K562 (cell line): Measurements from ENCODE around the gene TTC21A. TPM values are rescaled to one million over a fixed set of nuclear protein-coding genes. Genes with fewer than 3 reads are reported as not detected.

Experiments used
- ATAC-seq: fragments of 200-7000 bp; cut with Tn5 transposase; 3 replicates; pipeline ENCODE4 v1.9.1; 2020; ENCODE audit warnings: moderate library complexity
- BruUV-seq: library from RNA; stranded (reverse); fragments of 400-500 nt; replicated peaks from 2 replicates; lab custom pipeline; 2021; lab: Mats Ljungman, UMichigan
- CTCF ChIA-PET: fragments of 300-600 bp; formaldehyde crosslinking; extraction: SDS; loops from one replicate; lab custom pipeline; 2021; ENCODE audit warnings: low intra/inter-chr PET ratio; lab: Yijun Ruan, JAX
- POLR2A ChIA-PET: fragments of 300-600, 350-650 bp; sonication (Branson Sonifier 250); formaldehyde crosslinking; extraction: SDS; loops from one replicate; lab custom pipeline; 2021; ENCODE audit warnings: antibody characterized with exemption, inconsistent platforms; lab: Yijun Ruan, JAX
- DNase-seq, 4 experiments: peaks; one replicate each; pipeline versions ENCODE4 v3.0.0 to v3.0.0-alpha.2; 2011 to 2018; ENCODE audit warnings: low spot score in 3 of 4, mixed read lengths in 3 of 4; ENCODE audit errors: extremely low read depth in 1 of 4
- FAIRE-seq: peaks from 2 replicates; lab custom pipeline; 2011; peaks lifted over from hg19 to GRCh38; lab: Jason Lieb, UNC
- H2AFZ ChIP-seq: 2 replicates; pipeline ENCODE4 v1.6.0; 2011; ENCODE audit warnings: low read depth, low read length, control low read depth, inconsistent platforms
- H3K27ac ChIP-seq: fragments of 200-600 bp; 3 replicates; pipeline ENCODE4 v1.8.0; 2011; ENCODE audit warnings: low read depth, mild to moderate bottlenecking, control low read depth, inconsistent platforms, low read length, moderate library complexity, mixed read lengths; ENCODE audit errors: extremely low read depth
- H3K27me3 ChIP-seq, 2 experiments: fragments of 300-600 bp in 1 of 2; 2 replicates in 1 of 2; 3 replicates in 1 of 2; pipeline versions ENCODE4 v1.6.0 to v1.8.0; 2011; ENCODE audit warnings: inconsistent platforms in 2 of 2, low read length in 2 of 2, mild to moderate bottlenecking in 1 of 2, mixed read lengths in 1 of 2, moderate library complexity in 1 of 2; ENCODE audit not compliant: control insufficient read depth in 2 of 2, insufficient read depth in 2 of 2
- H3K36me3 ChIP-seq: fragments of 300-600 bp; 3 replicates; pipeline ENCODE4 v1.8.0; 2011; ENCODE audit warnings: mild to moderate bottlenecking, low read length, inconsistent platforms; ENCODE audit not compliant: control insufficient read depth, insufficient read depth
- H3K4me1 ChIP-seq, 2 experiments: fragments of 200-600 bp in 1 of 2; replicated peaks in 1 of 2; 2 replicates in 1 of 2; 3 replicates in 1 of 2; pipeline versions ENCODE4 v1.5.1 to v1.8.0; 2011; ENCODE audit warnings: inconsistent platforms in 2 of 2, low read length in 2 of 2, mild to moderate bottlenecking in 1 of 2, mixed read lengths in 1 of 2, moderate library complexity in 1 of 2; ENCODE audit not compliant: control insufficient read depth in 2 of 2, insufficient read depth in 2 of 2
- H3K4me2 ChIP-seq: 2 replicates; pipeline ENCODE4 v1.6.1; 2011; ENCODE audit warnings: low read length, control low read depth, inconsistent platforms, mixed read lengths; ENCODE audit not compliant: insufficient read depth
- H3K4me3 ChIP-seq: fragments of 200-600 bp; sonication (generic), shearing (Covaris generic); 2 replicates; pipeline ENCODE4 v1.5.1; 2016; ENCODE audit warnings: control low read depth, inconsistent platforms
- H3K79me2 ChIP-seq: fragments of 200-600 bp; 3 replicates; pipeline ENCODE4 v1.8.0; 2011; ENCODE audit warnings: low read length, inconsistent platforms; ENCODE audit not compliant: control insufficient read depth, insufficient read depth
- H3K9ac ChIP-seq, 2 experiments: 2 replicates each; pipeline versions ENCODE4 v1.6.0 to v1.6.1; 2011; ENCODE audit warnings: low read depth in 2 of 2, low read length in 2 of 2, control low read depth in 1 of 2, inconsistent platforms in 1 of 2, mild to moderate bottlenecking in 1 of 2, mixed read lengths in 1 of 2; ENCODE audit not compliant: insufficient read depth in 1 of 2
- H3K9me1 ChIP-seq: one replicate; pipeline ENCODE4 v1.6.0; 2011; ENCODE audit warnings: inconsistent platforms, mild to moderate bottlenecking, low read length, moderate library complexity; ENCODE audit not compliant: control insufficient read depth, insufficient read depth
- H3K9me3 ChIP-seq: replicated peaks from 2 replicates; pipeline ENCODE4 v1.5.1; 2011; ENCODE audit warnings: low read depth, low read length, inconsistent platforms; ENCODE audit not compliant: control insufficient read depth, insufficient read depth
- H4K20me1 ChIP-seq: replicated peaks from 2 replicates; pipeline ENCODE4 v1.6.1; 2011; ENCODE audit warnings: low read length, inconsistent platforms, mixed read lengths; ENCODE audit not compliant: control insufficient read depth, insufficient read depth
- CBX5 ChIP-seq: IDR thresholded peaks from 2 replicates; pipeline ENCODE4 v1.6.1; 2014; ENCODE audit warnings: low read depth, borderline replicate concordance
- CREB3L1 ChIP-seq: fragments of 450-650 bp; IDR thresholded peaks from 2 replicates; pipeline ENCODE4 v1.6.1; 2014; ENCODE audit warnings: low read depth, mild to moderate bottlenecking, moderate library complexity, borderline replicate concordance
- FOXM1 ChIP-seq, 2 experiments: fragments of 450-650 bp in 1 of 2; sonication (generic) in 1 of 2; formaldehyde crosslinking in 1 of 2; IDR thresholded peaks; 2 replicates each; pipeline versions ENCODE4 v1.6.1 to v1.9.0; 2017 to 2022; ENCODE audit warnings: low read depth in 2 of 2, mild to moderate bottlenecking in 2 of 2, missing genetic modification reagents in 1 of 2, moderate library complexity in 1 of 2
- GABPB1 ChIP-seq: sonication (generic); formaldehyde crosslinking; IDR thresholded peaks from 2 replicates; pipeline ENCODE4 v1.8.0; 2022; ENCODE audit warnings: mild to moderate bottlenecking, missing genetic modification reagents
- ID3 ChIP-seq, 2 experiments: fragments of 250-450 bp in 1 of 2; fragments of 450-650 bp in 1 of 2; sonication (Bioruptor Pico) in 1 of 2; IDR thresholded peaks; 2 replicates each; pipeline versions ENCODE4 v1.6.1 to v1.8.0; 2016 to 2021; ENCODE audit warnings: mild to moderate bottlenecking in 2 of 2, moderate library complexity in 2 of 2, missing compliant biosample characterization in 1 of 2, missing genetic modification characterization in 1 of 2
- JUNB ChIP-seq: fragments of 450-650 bp; formaldehyde crosslinking; conservative IDR thresholded peaks from 2 replicates; pipeline ENCODE4 v1.4.0; 2020; ENCODE audit warnings: mild to moderate bottlenecking
- LARP7 ChIP-seq: fragments of 450-650 bp; IDR thresholded peaks from 2 replicates; pipeline ENCODE4 v1.6.1; 2016
- MBD1 ChIP-seq: fragments of 250-450 bp; sonication (Bioruptor Pico); IDR thresholded peaks from 2 replicates; pipeline ENCODE4 v1.8.0; 2022; ENCODE audit warnings: inconsistent platforms
- NR1H2 ChIP-seq: sonication (generic); formaldehyde crosslinking; IDR thresholded peaks from 2 replicates; pipeline ENCODE4 v1.4.0; 2020; ENCODE audit warnings: mild to moderate bottlenecking, missing genetic modification reagents
- OTX1 ChIP-seq: fragments of 450-650 bp; formaldehyde crosslinking; IDR thresholded peaks from 2 replicates; pipeline ENCODE4 v1.4.0; 2022; ENCODE audit warnings: mild to moderate bottlenecking
- PATZ1 ChIP-seq: fragments of 250-450 bp; sonication (Bioruptor Pico); IDR thresholded peaks from 2 replicates; pipeline ENCODE4 v1.5.0; 2020; ENCODE audit warnings: mild to moderate bottlenecking, borderline replicate concordance
- PCBP1 ChIP-seq: fragments of 200-400 bp; formaldehyde crosslinking; IDR thresholded peaks from 2 replicates; pipeline ENCODE4 v1.6.1; 2018; ENCODE audit warnings: mild to moderate bottlenecking, low read depth, low read length; ENCODE audit not compliant: poor library complexity, severe bottlenecking
- SMARCC2 ChIP-seq: fragments of 450-650 bp; IDR thresholded peaks from 2 replicates; pipeline ENCODE4 v1.6.1; 2017; ENCODE audit warnings: antibody characterized with exemption, moderate library complexity, mild to moderate bottlenecking, low read depth
- TBL1XR1 ChIP-seq, 2 experiments: IDR thresholded peaks; 2 replicates each; pipeline ENCODE4 v1.6.1; 2012; ENCODE audit warnings: improper control_type of control experiment in 2 of 2, low read length in 2 of 2, mild to moderate bottlenecking in 1 of 2
- TEAD2 ChIP-seq: fragments of 450-650 bp; IDR thresholded peaks from 2 replicates; pipeline ENCODE4 v1.6.1; 2016; ENCODE audit warnings: missing genetic modification characterization, control low read depth, missing compliant biosample characterization
- ZNF445 ChIP-seq: fragments of 250-450 bp; sonication (Bioruptor Pico); IDR thresholded peaks from 2 replicates; pipeline ENCODE4 v1.4.0; 2020; ENCODE audit warnings: low read depth, mild to moderate bottlenecking, moderate library complexity
- ZNF778 ChIP-seq: fragments of 450-650 bp; formaldehyde crosslinking; IDR thresholded peaks from 2 replicates; pipeline ENCODE4 v1.4.0; 2020; ENCODE audit warnings: mild to moderate bottlenecking, moderate library complexity
- WGBS: fragments of 100-300 bp; shearing (Covaris generic); methylation state at CpG from one replicate; pipeline ENCODE4 v1.1.6; 2016; ENCODE audit warnings: low coverage, mixed read lengths; ENCODE audit not compliant: insufficient coverage; ENCODE audit errors: missing lambda C conversion rate; 5-methylcytosine and 5-hydroxymethylcytosine counted together
- in situ Hi-C: fragments of 300-500 bp; cut with MboI; formaldehyde crosslinking; loops from 4 replicates; pipeline ENCODE4 v1.15.0; 2018; ENCODE audit warnings: inconsistent platforms, mixed read lengths
- intact Hi-C: fragments of 100-400 bp; cut with micrococcal nuclease; formaldehyde crosslinking; loops from 2 replicates; pipeline ENCODE4 v1.14.2; 2022
- polyA plus RNA-seq, 8 experiments: library from polyadenylated mRNA; depleted of rRNA in 4 of 8; stranded (reverse) in 5 of 8; unstranded in 3 of 8; fragments of >200 nt; fragmentation: Nextera tagmentation in 2 of 8; fragmentation: Illumina TruSeq in 1 of 8; extraction: Ambion mirVana in 2 of 8; extraction: Trizol in 1 of 8; gene quantifications; 2 replicates each; pipeline versions ENCODE4 v1.2.1 to v1.2.3, GENCODE V29; 2011 to 2014; ENCODE audit warnings: inconsistent platforms in 1 of 8, missing spikeins in 1 of 8
- total RNA-seq, 7 experiments: library from RNA; depleted of rRNA in 6 of 7; stranded (reverse); fragments of >200 nt in 6 of 7; fragmentation: Illumina TruSeq in 2 of 7; extraction: Trizol in 2 of 7; gene quantifications; 2 replicates each; pipeline versions ENCODE4 v1.2.1 to v1.2.3, GENCODE V29; 2011 to 2021; ENCODE audit warnings: low replicate concordance in 1 of 7

Gene TTC21A
- total and polyA plus RNA-seq, 9 of the 15 experiments (the other 6 are each of a cell fraction or from before 2014, with no cell fraction given): 0.22 to 1.4 (median 0.70) TPM

GRCh38 chr3:39112113-39112512 lies 4.6 kb downstream of the TTC21A start:
- ATAC-seq (no peak), FAIRE-seq (no peak), DNase-seq (no peak)
- no peak overlapping the region for H3K4me3 ChIP-seq
- CTCF ChIA-PET: no interaction called here
- no peak overlapping the region for H2AFZ ChIP-seq
- peak overlapping the region in 1 of 2 experiments; percentile 23; a peak in 1 of 4 replicates for H3K9ac ChIP-seq
- H3K4me1 ChIP-seq: peaks cover 6 to 12% of the 10 kb centered on the region in 2 experiments; a peak in 3 of 5 replicates
- WGBS: 44% methylated on average over 3 of the region's 3 CpGs
- H3K79me2 ChIP-seq: peaks cover 5% of the 10 kb centered on the region; the same call in 2 of the 3 replicates
- no peaks in the 10 kb centered on the region for H4K20me1 ChIP-seq
- no peaks in the 10 kb centered on the region for H3K9me1 ChIP-seq
- in situ Hi-C loops: no loop called here
- H3K27ac ChIP-seq: no peak overlapping the region
- no peaks in the 10 kb centered on the region for H3K9me3 ChIP-seq
- no peak overlapping the region for H3K4me2 ChIP-seq
- H3K27me3 ChIP-seq: no peaks in the 10 kb centered on the region
- BruUV-seq: no TSS peak
- no peaks in the 10 kb centered on the region for H3K36me3 ChIP-seq
- POLR2A ChIA-PET: interaction anchor here (0.6 to 0.8 kb wide), 2 partner anchors 14 to 36 kb away, joined by 3 to 4 read pairs; no protein-coding TSS in a partner anchor
- intact Hi-C loops: no loop called here
- no peak for TF ChIP-seq ZNF445 (CRISPR knock-in tag)
- no peak for TF ChIP-seq GABPB1 (CRISPR knock-in tag)
- no peak for TF ChIP-seq CBX5
- TF ChIP-seq SMARCC2: no peak
- no peak for TF ChIP-seq MBD1
- TF ChIP-seq NR1H2 (CRISPR knock-in tag): no peak
- TF ChIP-seq LARP7: no peak
- no peak for TF ChIP-seq FOXM1 (IDR thresholded peaks at IDR 0.05; ENCODE audit: low read depth)
- no peak for TF ChIP-seq FOXM1 (CRISPR knock-in tag; IDR thresholded peaks at IDR 0.05; ENCODE audit: low read depth)
- TF ChIP-seq CREB3L1: no peak
- TF ChIP-seq PCBP1: no peak
- no peak for TF ChIP-seq JUNB
- TF ChIP-seq PATZ1 (CRISPR knock-in tag): no peak
- TF ChIP-seq TEAD2 (tag): no peak
- no peak for TF ChIP-seq ID3 (CRISPR knock-in tag; IDR thresholded peaks at IDR 0.05)
- no peak for TF ChIP-seq ID3 (tag; IDR thresholded peaks at IDR 0.05)
- no peak for TF ChIP-seq OTX1 (CRISPR knock-in tag)
- TF ChIP-seq ZNF778 (CRISPR knock-in tag): no peak
- no peak for TF ChIP-seq TBL1XR1 (IDR thresholded peaks at IDR 0.05; ENCODE audit: low read length in 2 of 2)
